Hepatocyte (in vitro differentiated cells): Measurements from ENCODE around the gene ACSS1. TPM values are rescaled to one million over a fixed set of nuclear protein-coding genes. Genes with fewer than 3 reads are reported as not detected.

Experiments used
- DNase-seq: peaks from one replicate; pipeline ENCODE4 v3.0.0-alpha.2; 2016; ENCODE audit warnings: low spot score
- H2AFZ ChIP-seq: fragments of 200-600 bp; sonication (generic); 2 replicates; pipeline ENCODE4 v1.6.0; 2016; ENCODE audit warnings: antibody characterized with exemption, mild to moderate bottlenecking
- H3K27ac ChIP-seq: fragments of 200-600 bp; sonication (generic); 2 replicates; pipeline ENCODE4 v1.5.1; 2016; ENCODE audit warnings: mild to moderate bottlenecking
- H3K27me3 ChIP-seq: fragments of 200-600 bp; sonication (generic); 2 replicates; pipeline ENCODE4 v1.6.1; 2016
- H3K36me3 ChIP-seq: fragments of 200-600 bp; sonication (generic); replicated peaks from 2 replicates; pipeline ENCODE4 v1.5.1; 2016; ENCODE audit warnings: low read depth; ENCODE audit not compliant: insufficient read depth
- H3K4me1 ChIP-seq: fragments of 200-600 bp; sonication (generic); 2 replicates; pipeline ENCODE4 v1.5.1; 2016; ENCODE audit warnings: mild to moderate bottlenecking, moderate library complexity; ENCODE audit not compliant: insufficient read depth
- H3K4me2 ChIP-seq: fragments of 200-600 bp; sonication (generic); 2 replicates; pipeline ENCODE4 v1.6.0; 2016
- H3K4me3 ChIP-seq: fragments of 200-600 bp; sonication (generic); 2 replicates; pipeline ENCODE4 v1.5.1; 2016; ENCODE audit warnings: mild to moderate bottlenecking
- H3K79me2 ChIP-seq: fragments of 200-600 bp; sonication (generic); 2 replicates; pipeline ENCODE4 v1.6.0; 2017; ENCODE audit warnings: mild to moderate bottlenecking
- H3K9me2 ChIP-seq: fragments of 200-600 bp; sonication (generic); replicated peaks from 2 replicates; pipeline ENCODE4 v1.6.0; 2017; ENCODE audit warnings: mild to moderate bottlenecking; ENCODE audit not compliant: insufficient read depth
- H3K9me3 ChIP-seq: fragments of 200-600 bp; sonication (generic); 2 replicates; pipeline ENCODE4 v1.5.1; 2016; ENCODE audit warnings: low read depth, mild to moderate bottlenecking
- H4K20me1 ChIP-seq: fragments of 200-600 bp; sonication (generic); 2 replicates; pipeline ENCODE4 v1.6.0; 2016; ENCODE audit warnings: mild to moderate bottlenecking; ENCODE audit not compliant: insufficient read depth, poor library complexity, severe bottlenecking
- CTCF ChIP-seq: fragments of 200-600 bp; sonication (generic); IDR thresholded peaks from 2 replicates; pipeline ENCODE4 v1.5.1; 2016; ENCODE audit warnings: antibody characterized with exemption, mild to moderate bottlenecking; ENCODE audit not compliant: poor library complexity
- EZH2 ChIP-seq: fragments of 200-600 bp; sonication (generic); IDR thresholded peaks from 2 replicates; pipeline ENCODE4 v1.6.1; 2016; ENCODE audit warnings: antibody characterized with exemption, mild to moderate bottlenecking, borderline replicate concordance
- EZH2phosphoT487 ChIP-seq: fragments of 200-600 bp; sonication (generic); IDR thresholded peaks from one replicate; pipeline ENCODE4 v1.6.1; 2018; ENCODE audit warnings: antibody characterized with exemption, mild to moderate bottlenecking, low read depth, moderate library complexity; ENCODE audit not compliant: unreplicated experiment, severe bottlenecking
- WGBS: methylation state at CpG from one replicate; pipeline ENCODE4 v1.1.6; 2016; ENCODE audit warnings: low lambda C conversion rate; ENCODE audit errors: missing lambda C conversion rate; 5-methylcytosine and 5-hydroxymethylcytosine counted together
- polyA plus RNA-seq: library from polyadenylated mRNA; unstranded; fragments of >200 nt; fragmentation: Nextera tagmentation; extraction: Ambion mirVana; gene quantifications from 2 replicates; pipeline ENCODE4 v1.2.1, GENCODE V29; 2016
- total RNA-seq: library from RNA; depleted of rRNA; stranded (reverse); fragments of >200 nt; gene quantifications from 2 replicates; pipeline ENCODE4 v1.2.3, GENCODE V29; 2014

ACSS1 gene
- total and polyA plus RNA-seq, 2 experiments from 2014 or later, result 20.5 to 37.7 TPM

DNA sequence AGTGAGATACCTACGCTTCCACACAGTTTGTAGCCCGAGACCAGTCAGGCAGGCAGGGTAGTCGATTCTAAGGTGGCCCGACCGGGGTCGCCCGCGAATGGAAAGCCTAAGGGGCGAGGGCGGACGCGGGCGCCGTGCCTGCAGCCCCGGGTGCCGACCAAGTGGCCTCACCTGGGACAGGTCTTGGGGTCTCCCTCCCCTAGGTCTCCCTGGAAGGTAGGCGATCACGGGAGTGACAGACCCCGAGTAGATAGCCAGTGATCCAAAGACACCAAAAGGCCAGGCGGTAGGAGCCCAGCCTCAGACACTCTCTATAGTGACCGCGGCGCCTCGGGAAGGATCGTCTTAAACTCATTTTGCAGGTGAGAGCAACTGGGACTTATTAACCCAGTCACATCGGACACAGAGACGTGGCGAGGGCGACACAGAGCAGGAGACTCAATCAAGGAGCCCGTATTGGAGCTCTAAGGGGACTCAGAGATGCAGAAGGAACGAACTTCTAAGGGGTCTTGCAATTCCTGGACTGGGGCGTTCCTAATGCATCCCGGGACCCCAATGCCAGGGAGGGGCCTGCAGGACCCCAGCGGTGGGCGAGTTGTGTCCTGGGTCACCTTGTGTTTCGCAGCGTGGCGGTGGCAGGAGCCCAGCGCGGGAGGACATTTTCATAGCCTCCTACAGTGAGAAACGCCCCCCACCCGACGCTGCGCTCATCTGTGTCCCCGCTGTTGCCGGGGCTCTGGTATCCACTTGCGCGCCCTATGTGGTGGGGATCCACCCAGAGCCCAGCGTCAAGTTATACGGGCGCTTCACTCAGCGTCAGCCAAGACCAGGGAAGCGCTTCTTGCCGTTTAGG is 26.1 kb upstream of the ACSS1 start:
- Histone ChIP-seq H3K36me3 (no peaks in the 10 kb centered on the region), H3K4me2 (peak overlapping the region; percentile 66), H2AFZ (no peak overlapping the region), H3K4me1 (no peaks in the 10 kb centered on the region), H3K4me3 (no peak overlapping the region), H3K79me2 (no peaks in the 10 kb centered on the region), H4K20me1 (no peaks in the 10 kb centered on the region), H3K9me3 (no peaks in the 10 kb centered on the region), H3K27ac (no peak overlapping the region), H3K27me3 (peaks cover 78% of the 10 kb centered on the region), H3K9me2 (no peaks in the 10 kb centered on the region)
- WGBS, result 10% methylated on average over 54 of the region's 54 CpGs
- peak; percentile 51 for DNase-seq
- TF ChIP-seq EZH2phosphoT487 (no peak), EZH2 (peak; percentile 60), CTCF (peak; percentile 44)

GRCh38 chr20:25083141-25083772 is 25.3 kb upstream of the ACSS1 start:
- 9% methylated on average over 44 of the region's 44 CpGs for WGBS
- H3K9me3 ChIP-seq, result no peaks in the 10 kb centered on the region
- no peaks in the 10 kb centered on the region for H3K79me2 ChIP-seq
- peaks cover 85% of the 10 kb centered on the region for H3K27me3 ChIP-seq
- no peak overlapping the region for H3K27ac ChIP-seq
- no peaks in the 10 kb centered on the region for H4K20me1 ChIP-seq
- no peak overlapping the region for H2AFZ ChIP-seq
- DNase-seq, result no peak
- H3K36me3 ChIP-seq, result no peaks in the 10 kb centered on the region
- H3K4me2 ChIP-seq, result peak overlapping the region; percentile 66
- H3K4me3 ChIP-seq, result no peak overlapping the region
- TF ChIP-seq EZH2phosphoT487, result peak; percentile 36
- TF ChIP-seq EZH2, result peak; percentile 95
- no peak for TF ChIP-seq CTCF
- H3K9me2 ChIP-seq, result no peaks in the 10 kb centered on the region
- H3K4me1 ChIP-seq, result no peaks in the 10 kb centered on the region

GRCh38 chr20:25082498-25082873 is 24.5 kb upstream of the ACSS1 start:
- no peak for DNase-seq
- Histone ChIP-seq H3K27me3 (peaks cover 93% of the 10 kb centered on the region), H4K20me1 (no peaks in the 10 kb centered on the region), H3K4me1 (no peaks in the 10 kb centered on the region), H3K9me2 (no peaks in the 10 kb centered on the region), H2AFZ (no peak overlapping the region), H3K36me3 (no peaks in the 10 kb centered on the region), H3K79me2 (no peaks in the 10 kb centered on the region), H3K27ac (no peak overlapping the region), H3K4me2 (no peak overlapping the region), H3K9me3 (no peaks in the 10 kb centered on the region), H3K4me3 (no peak overlapping the region)
- TF ChIP-seq EZH2phosphoT487, result no peak
- no peak for TF ChIP-seq CTCF
- no peak for TF ChIP-seq EZH2
- 45% methylated on average over 9 of the region's 9 CpGs for WGBS
